ES-I3 (cell line): ENCODE results near the gene PRR5L.

Experiments used
- H3K36me3 ChIP-seq: 2 replicates; pipeline ENCODE4 v1.6.1; 2013; ENCODE audit warnings: mild to moderate bottlenecking, low read length, control low read depth, moderate library complexity; ENCODE audit not compliant: insufficient read depth
- H3K4me1 ChIP-seq: 2 replicates; pipeline ENCODE4 v1.6.1; 2013; ENCODE audit warnings: mild to moderate bottlenecking, control low read depth, low read length; ENCODE audit not compliant: insufficient read depth
- H3K9ac ChIP-seq: 2 replicates; pipeline ENCODE4 v1.6.1; 2013; ENCODE audit warnings: low read depth, mild to moderate bottlenecking, low read length, moderate library complexity
- H3K9me3 ChIP-seq: 2 replicates; pipeline ENCODE4 v1.6.1; 2013; ENCODE audit warnings: mild to moderate bottlenecking, low read length, moderate library complexity; ENCODE audit not compliant: control insufficient read depth, insufficient read depth

The PRR5L gene

DNA sequence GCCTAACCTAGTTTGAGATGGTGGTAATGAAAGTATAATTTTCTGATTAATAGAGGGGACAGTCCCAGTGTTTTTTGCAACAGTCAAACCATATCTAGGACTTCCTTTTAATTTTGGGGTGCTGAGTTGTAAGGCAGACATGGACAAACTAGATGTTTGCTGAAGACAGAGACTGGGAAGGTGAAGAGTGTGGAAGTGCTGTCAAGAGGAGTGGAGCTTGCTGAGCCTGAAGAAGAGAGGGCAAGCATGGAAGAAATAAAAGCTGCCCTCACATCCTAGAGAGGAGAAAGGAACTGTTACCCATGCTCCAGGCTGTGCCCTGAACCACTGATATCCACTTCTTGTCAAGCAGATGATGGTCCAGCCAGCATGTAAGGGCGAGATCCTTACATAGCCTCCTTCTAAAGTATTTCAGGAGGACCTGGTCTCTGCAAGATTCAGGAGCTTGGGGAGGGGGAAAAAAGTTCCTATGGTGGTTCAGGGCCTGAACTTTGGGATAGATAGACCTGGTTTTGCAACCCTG is 51.4 kb downstream of the PRR5L start:
- Histone ChIP-seq H3K4me1 (peaks cover 4% of the 10 kb centered on the region; the same call in 1 of the 2 replicates), H3K36me3 (no peaks in the 10 kb centered on the region)

DNA sequence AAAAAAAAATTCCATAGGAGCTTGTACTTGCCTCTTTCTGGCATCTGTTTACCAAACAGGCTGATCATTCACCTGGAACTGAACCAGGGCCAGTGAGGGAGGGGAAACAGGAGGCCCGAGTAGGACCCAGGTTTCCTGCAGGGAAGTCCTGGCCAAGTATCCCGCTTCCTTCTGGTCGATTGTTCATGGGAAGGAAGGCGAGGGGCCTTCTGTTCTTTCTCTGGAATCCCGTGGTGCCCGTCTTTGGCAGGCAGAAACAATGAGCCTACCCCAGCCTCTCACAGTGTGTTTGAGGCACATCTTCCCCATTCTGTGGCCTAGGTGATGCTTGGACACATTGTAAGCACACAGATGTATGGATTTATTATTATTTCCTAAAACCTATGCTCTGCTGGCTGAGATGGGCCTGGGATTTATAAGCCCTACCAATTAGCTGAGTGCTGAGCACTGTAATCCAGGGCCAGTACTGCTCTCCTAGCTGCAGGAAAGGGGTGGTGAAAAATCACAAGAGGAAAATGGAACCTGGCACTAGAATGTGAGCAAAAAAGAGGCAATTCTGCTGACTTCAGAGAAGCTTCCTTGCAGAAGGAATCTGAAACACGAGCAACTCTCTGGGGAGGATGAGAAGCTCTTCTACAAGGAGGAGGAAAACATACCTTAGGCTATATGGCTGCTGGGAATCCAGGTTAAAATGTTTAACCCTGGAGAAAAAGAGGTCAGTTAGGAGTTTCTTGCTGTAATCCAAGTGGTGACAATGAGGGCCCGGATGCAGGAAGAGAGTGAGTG is 53.5 kb downstream of the PRR5L start:
- Histone ChIP-seq H3K36me3 (no peaks in the 10 kb centered on the region), H3K4me1 (peaks cover 5% of the 10 kb centered on the region; the same call in 1 of the 2 replicates), H3K9me3 (no peaks in the 10 kb centered on the region), H3K9ac (no peak overlapping the region)

More for the DNA sequence above, 51.4 kb downstream of the PRR5L start:
- no peaks in the 10 kb centered on the region for H3K9me3 ChIP-seq
- no peak overlapping the region for H3K9ac ChIP-seq

DNA sequence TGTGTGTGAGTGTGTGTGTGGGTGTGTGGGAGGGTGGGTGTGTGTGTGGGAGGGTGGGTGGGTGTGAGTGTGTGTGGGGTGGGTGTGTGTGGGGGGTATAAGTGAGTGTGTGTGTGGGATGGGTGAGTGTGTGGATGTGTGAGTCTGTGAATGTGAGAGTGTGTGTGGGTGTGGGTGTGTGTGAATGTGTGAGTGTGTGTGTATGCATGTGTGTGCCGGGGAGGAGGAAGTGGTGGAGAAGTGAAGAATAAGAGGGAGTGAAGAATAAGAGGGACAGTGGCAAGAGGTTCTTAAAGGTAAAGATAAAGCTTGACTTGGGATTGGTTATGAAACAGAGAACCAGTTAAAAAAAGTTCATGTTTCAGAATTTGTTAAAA is 54.0 kb downstream of the PRR5L start:
- H3K9ac ChIP-seq, result no peak overlapping the region
- no peaks in the 10 kb centered on the region for H3K9me3 ChIP-seq
- peaks cover 11% of the 10 kb centered on the region; the same call in 1 of the 2 replicates for H3K4me1 ChIP-seq
- H3K36me3 ChIP-seq, result no peaks in the 10 kb centered on the region

DNA sequence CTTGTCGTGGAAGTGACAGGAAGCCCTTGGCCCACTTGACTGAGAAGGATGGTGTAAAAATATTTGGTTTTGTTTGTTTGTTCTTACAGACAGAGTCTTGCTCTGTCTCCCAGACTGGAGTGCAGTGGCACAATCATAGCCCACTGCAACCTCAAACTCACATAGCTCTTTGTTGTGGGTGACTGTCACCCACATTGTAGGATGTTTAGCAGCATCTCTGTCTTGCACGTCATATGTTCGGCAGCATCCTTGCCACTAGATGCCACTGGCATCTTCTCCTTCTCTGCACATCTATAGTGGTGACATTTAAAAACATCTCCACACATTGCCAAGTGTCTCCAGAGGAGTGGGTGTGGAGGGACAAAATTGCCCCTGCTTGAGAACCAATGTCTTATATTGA is 56.8 kb downstream of the PRR5L start:
- no peaks in the 10 kb centered on the region for H3K9me3 ChIP-seq
- H3K4me1 ChIP-seq, result peaks cover 12% of the 10 kb centered on the region; the same call in 1 of the 2 replicates
- no peaks in the 10 kb centered on the region for H3K36me3 ChIP-seq
- no peak overlapping the region for H3K9ac ChIP-seq

DNA sequence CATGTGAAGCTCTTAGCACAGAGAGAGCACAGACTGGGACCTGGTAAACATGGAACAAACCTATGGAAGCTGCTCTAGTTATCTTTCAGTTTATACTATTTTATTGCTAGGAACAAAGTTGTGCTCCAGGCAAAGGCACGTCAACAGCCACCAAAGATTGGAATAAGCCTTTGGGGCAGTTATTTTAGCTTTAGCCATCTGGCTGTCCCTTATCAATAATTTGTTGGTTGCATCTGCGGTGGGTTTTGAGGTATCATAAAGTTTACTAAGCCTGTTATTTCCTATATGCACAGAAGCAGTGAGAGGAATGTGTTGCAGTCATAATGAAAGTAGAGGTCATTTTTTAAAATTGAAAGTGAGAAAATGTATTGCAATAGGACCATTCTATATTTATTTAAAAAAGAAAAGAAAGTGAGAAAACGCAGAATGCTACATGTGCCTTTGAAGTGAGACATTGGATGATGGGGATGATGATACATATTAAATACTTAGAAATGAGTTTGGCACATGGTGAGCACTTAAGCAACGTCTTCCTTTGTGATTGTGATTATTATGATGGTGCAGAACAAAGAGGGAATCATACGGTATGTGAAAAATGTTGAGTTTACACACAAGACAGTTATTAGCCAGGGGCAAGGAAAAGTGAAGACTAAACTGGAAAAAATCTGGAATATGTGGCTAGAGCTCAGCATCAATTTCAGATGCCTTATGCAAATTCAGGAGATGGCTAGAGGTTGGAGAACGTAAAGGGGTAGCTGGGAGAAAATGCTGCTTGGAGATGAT is 58.3 kb downstream of the PRR5L start:
- peaks cover 11% of the 10 kb centered on the region; the same call in 1 of the 2 replicates for H3K4me1 ChIP-seq
- H3K9me3 ChIP-seq, result no peaks in the 10 kb centered on the region
- H3K36me3 ChIP-seq, result no peaks in the 10 kb centered on the region
- H3K9ac ChIP-seq, result no peak overlapping the region

DNA sequence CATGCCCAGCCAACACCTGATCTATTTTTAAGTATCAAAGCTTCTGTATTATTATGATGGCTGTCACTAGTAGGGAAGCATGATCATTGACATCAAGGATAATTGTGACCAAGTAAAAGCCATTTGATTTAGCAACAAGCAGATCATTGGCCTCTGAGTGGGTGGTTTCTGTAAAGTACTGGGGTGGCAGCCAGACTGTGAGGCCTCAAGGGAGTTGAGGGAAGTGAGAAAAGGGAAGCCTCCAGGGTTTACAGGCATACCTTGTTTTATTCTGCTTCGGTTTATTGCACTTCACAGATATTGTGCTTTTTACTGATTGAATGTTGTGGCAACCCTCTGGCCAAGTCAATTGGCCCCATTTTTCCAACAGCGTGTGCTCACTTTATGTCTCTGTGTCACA is 60.1 kb downstream of the PRR5L start:
- Histone ChIP-seq H3K4me1 (peaks cover 8% of the 10 kb centered on the region; the same call in 1 of the 2 replicates), H3K36me3 (no peaks in the 10 kb centered on the region), H3K9ac (no peak overlapping the region), H3K9me3 (no peaks in the 10 kb centered on the region)

DNA sequence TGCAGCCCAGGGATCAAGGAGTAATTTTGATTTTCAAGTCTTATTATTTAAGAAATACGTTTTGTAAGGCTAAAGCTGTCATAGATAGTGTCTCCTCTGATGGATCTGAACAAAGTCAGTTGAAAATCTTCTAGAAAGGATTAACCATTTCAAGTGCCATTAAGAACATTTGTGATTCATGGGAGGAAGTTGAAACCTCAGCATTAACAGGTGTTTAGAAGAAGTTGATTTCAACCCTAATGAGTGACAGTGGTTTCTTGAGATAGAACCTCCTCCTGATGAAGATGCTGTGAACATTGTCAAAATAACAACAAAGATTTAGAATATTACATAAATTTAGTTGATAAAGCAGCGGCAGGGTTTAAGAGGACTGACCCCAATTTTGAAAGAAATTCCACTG is 61.7 kb downstream of the PRR5L start:
- Histone ChIP-seq H3K4me1 (peaks cover 17% of the 10 kb centered on the region), H3K9me3 (no peaks in the 10 kb centered on the region), H3K36me3 (no peaks in the 10 kb centered on the region), H3K9ac (no peak overlapping the region)

DNA sequence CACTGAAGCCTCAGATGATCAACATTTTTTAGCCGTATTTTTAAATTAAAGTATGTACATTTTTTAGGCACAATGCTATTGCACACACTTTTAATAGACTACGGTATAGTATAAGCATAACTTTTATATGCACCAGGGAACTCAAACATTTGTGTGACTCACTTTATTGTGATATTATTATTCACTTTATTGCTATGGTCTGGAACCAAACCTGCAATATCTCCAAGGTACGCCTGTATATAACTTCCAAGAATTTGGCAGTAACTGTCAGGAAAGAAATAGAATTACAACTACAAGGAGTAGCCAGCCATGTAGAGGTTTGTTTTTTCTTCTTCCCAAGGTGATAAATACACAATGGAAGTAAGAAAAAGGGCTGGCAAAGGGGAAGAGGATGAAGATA is 62.3 kb downstream of the PRR5L start:
- Histone ChIP-seq H3K9me3 (no peaks in the 10 kb centered on the region), H3K9ac (no peak overlapping the region), H3K36me3 (no peaks in the 10 kb centered on the region), H3K4me1 (peaks cover 24% of the 10 kb centered on the region)

DNA sequence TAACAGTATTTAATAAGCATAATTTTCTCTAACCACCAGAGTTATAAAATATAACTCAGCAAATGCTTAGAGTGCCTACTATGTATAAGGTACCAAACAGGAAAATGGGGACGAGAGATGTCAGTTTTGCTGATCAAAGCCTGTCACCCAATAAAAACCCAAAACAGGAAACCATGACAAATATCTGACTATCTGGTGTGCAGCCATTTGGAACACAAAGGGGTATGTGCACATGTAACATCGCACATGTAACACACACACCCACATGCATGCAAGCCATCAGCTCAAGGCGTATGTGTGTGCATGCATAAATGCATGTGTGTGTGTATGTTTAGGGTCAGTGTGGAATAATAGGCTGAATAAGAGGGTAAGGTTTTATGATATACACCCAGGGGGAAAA is 64.2 kb downstream of the PRR5L start:
- Histone ChIP-seq H3K36me3 (no peaks in the 10 kb centered on the region), H3K4me1 (peaks cover 25% of the 10 kb centered on the region), H3K9me3 (no peaks in the 10 kb centered on the region), H3K9ac (no peak overlapping the region)

DNA sequence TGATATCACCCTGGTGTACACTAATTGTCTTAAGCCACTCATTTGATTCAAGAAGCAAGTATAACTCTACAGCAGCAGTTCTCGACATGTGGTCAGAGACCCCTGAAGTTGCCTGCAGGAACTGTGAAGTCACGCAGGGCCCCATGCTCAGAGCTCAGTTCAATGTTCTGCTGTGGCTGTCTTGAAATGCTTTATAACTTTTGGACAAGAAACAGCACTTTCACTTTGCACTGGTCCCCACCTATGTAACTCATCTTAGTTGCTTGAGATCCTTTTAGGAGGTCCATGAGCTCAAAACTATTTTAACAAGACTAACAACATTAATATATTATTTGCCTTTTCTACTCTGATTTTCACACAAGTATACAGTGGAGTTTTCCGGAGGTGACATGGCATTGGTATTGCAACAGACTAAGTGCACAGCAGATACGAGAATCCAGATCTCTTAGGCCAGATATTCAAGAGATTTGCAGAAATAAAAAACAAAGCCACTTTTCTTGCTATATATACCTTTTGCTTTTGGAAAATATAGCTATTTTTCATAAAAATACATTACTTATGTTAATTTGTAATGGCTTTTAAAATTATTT is 64.8 kb downstream of the PRR5L start:
- H3K36me3 ChIP-seq, result no peaks in the 10 kb centered on the region
- no peak overlapping the region for H3K9ac ChIP-seq
- H3K4me1 ChIP-seq, result peaks cover 25% of the 10 kb centered on the region
- H3K9me3 ChIP-seq, result no peaks in the 10 kb centered on the region

DNA sequence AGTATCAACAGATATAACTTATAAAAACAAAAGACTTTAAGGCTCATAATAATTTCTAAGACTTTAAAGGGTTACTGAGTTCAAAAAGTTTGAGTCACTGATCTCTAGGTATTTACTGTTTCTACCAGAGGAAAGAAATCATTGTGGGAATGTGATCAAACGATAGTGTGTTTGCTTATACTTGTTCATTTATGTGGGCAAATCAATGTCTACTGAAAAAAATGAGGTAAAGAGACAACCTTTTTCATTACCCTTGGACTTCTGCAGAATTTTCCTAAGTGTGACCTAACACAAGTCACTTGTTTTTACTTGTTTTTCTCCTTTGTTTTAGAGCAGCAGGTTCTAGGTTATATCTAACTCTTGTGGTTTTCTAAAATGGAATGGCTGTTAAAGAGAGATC is 65.4 kb downstream of the PRR5L start:
- Histone ChIP-seq H3K36me3 (no peaks in the 10 kb centered on the region), H3K4me1 (peaks cover 25% of the 10 kb centered on the region), H3K9ac (peak overlapping the region; percentile 37; the same call in 1 of the 2 replicates), H3K9me3 (no peaks in the 10 kb centered on the region)

DNA sequence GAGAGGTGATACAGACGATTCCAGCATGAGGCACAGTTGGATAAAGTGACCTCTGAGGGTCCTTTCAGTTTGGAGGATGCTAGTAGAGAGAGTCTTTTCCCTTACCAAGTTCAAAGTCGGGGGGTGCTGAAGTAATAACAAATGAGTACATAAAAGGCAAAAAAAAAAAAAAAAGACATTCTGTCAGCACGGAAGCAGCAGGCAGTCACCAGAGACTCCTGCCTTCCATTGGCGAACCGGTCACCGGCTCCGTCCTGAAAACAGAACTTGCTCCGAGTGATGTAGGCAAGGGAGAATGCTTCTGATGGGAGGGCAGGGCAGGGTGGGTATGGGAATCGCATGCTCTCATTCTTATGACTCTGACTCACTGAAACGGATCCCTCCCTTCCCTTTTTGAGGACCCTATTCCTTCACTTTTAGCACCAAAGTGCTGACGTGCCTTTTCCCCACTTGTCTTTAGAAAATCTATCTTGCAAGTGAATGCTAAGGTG is 65.9 kb downstream of the PRR5L start:
- Histone ChIP-seq H3K4me1 (peaks cover 25% of the 10 kb centered on the region), H3K36me3 (no peaks in the 10 kb centered on the region), H3K9me3 (no peaks in the 10 kb centered on the region), H3K9ac (peak overlapping the region; percentile 37; the same call in 1 of the 2 replicates)

DNA sequence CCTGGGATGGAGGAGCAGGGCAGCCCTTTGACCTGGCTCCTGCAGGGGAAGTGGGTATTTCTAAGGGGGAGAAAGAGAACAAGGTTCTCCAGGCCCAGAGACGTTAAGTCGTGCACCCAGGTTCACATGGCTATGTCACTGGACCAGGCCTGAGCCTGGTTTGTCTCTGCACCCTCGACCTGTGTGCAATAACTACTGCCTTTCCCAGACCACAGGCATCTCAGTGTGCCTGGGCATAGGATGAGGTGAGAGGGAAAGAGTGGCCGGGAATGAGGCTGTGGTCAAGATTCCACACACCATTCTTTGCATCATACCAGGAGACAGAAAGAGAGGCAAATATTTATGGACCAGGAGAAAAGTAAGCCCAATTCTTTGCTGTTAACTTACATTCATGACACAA is 66.8 kb downstream of the PRR5L start:
- Histone ChIP-seq H3K9ac (no peak overlapping the region), H3K36me3 (no peaks in the 10 kb centered on the region), H3K4me1 (peaks cover 25% of the 10 kb centered on the region), H3K9me3 (no peaks in the 10 kb centered on the region)
